BE2C (cell line): ENCODE results near the gene REXO1.

Source experiments
- DNase-seq: peaks from one replicate; pipeline ENCODE4 v3.0.0-alpha.2; 2020
- H3K27me3 ChIP-seq: fragments of 250-450 bp; sonication (Bioruptor Pico); 2 replicates; pipeline ENCODE4 v1.5.1; 2020; ENCODE audit warnings: mild to moderate bottlenecking
- H3K36me3 ChIP-seq: fragments of 250-450 bp; sonication (Bioruptor Pico); 2 replicates; pipeline ENCODE4 v1.5.1; 2020; ENCODE audit warnings: mild to moderate bottlenecking
- H3K4me1 ChIP-seq: fragments of 250-450 bp; sonication (Bioruptor Pico); 2 replicates; pipeline ENCODE4 v1.5.1; 2020
- H3K4me3 ChIP-seq: 2 replicates; pipeline ENCODE4 v1.5.1; 2011; ENCODE audit warnings: low read depth, low read length
- H3K9me3 ChIP-seq: fragments of 250-450 bp; sonication (Bioruptor Pico); 2 replicates; pipeline ENCODE4 v1.5.1; 2020
- CTCF ChIP-seq: IDR thresholded peaks from 2 replicates; pipeline ENCODE4 v1.5.1; 2012; ENCODE audit warnings: mild to moderate bottlenecking, low read depth, low read length

The REXO1 gene

DNA sequence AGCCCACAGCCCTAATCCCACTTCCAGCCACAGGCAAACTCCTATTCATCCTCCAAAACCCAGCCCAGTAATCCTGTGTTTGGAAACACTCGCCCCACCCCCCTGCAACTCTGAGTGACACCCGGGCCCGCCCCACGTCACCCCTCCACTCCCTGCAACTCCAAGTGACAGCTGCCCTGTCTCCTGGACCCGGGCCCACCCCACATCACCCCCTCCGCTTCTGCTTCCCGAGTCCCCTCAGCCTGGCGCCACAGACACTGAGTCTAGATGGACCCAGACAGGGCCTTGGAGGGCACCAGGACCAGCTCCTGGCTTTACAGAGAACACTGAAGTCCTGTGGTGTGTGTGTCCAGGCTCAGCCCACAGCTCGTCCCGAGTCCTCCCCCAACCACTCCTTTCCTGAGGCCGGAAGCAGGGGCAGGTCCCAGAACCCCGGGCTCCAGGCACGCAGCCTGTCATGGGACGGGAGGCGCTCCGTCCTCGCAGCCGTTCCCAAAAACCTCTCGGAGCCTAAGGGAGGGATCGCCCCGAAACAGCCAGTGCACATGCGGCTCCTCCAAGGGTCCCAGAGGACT is 7.7 kb downstream of the REXO1 start:
- Histone ChIP-seq H3K36me3 (peaks cover 18% of the 10 kb centered on the region; the same call in 1 of the 2 replicates), H3K27me3 (no peaks in the 10 kb centered on the region), H3K4me3 (no peak overlapping the region)

DNA sequence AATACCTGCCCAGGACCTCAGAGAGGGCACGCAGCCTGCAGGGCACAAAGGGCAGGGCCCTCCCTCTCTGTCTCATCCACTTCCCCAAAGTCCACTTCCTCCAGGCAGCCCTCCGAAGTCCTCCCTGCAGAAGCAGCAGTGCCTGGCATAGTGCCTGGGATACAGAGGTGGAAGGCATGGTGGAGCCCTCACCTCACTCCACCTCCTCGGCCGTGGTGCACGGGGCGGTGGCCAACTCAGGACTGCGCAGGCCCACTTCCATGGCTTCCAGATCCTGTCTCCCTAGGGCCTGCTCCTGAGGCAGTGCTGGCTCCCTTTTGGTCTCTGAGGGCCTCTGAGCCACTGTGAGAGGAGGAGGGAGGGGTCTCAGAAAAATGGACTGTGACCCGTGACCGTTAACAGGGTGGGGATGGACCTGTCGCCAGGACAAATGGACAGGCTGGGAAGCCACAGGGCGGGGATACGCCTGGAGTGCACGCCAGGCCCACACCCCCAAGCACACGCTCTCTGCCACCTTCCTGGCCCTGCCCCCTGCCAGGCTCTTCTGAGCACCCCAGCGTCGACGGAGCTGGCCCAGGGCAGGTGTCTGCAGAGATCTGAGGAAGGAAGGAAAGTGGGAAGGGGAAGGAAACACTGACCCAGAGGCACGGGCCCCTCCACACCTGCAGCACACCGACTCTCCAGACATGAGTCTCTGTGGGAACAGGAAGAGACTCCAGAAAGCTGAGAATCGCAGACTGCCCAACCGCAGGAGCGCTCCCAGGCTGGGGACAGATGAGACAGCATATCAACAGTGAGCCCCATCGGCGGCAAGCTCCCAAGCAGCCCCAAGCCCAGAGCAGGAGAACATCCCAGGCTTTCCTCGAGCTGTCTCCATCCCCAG is 8.4 kb downstream of the REXO1 start:
- no peaks in the 10 kb centered on the region for H3K27me3 ChIP-seq
- TF ChIP-seq CTCF, result no peak
- H3K4me1 ChIP-seq, result peaks cover 9% of the 10 kb centered on the region
- H3K9me3 ChIP-seq, result no peaks in the 10 kb centered on the region
- no peak for DNase-seq
- no peak overlapping the region for H3K4me3 ChIP-seq
- H3K36me3 ChIP-seq, result peaks cover 12% of the 10 kb centered on the region; the same call in 1 of the 2 replicates

More for the DNA sequence above, 7.7 kb downstream of the REXO1 start:
- Histone ChIP-seq H3K9me3 (no peaks in the 10 kb centered on the region), H3K4me1 (peaks cover 9% of the 10 kb centered on the region)
- TF ChIP-seq CTCF, result no peak
- no peak for DNase-seq

DNA sequence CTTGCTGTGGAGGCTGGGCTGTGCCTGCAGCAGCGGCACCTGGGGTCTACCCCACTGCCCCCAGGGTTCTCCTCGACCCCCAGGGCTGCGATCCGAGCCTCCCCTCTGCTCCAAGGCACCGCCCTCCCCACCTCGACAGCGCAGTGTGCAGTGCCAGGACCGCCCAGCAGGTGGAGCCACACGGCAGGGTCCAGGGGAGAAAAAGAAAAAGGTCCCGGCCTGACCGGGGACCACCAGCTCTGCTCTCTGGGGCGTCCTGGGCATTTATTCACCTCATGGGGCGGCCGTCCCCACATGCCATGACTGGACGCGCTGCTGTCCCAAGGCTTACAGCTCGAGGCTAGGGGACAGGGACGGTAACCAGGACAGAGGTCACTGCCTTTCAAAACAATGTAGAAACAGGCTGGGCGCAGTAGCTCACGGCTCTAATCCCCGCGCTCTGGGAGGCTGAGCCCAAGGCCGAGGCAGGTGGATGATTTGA is 10.6 kb downstream of the REXO1 start:
- Histone ChIP-seq H3K4me3 (no peak overlapping the region), H3K9me3 (no peaks in the 10 kb centered on the region), H3K4me1 (peaks cover 9% of the 10 kb centered on the region), H3K27me3 (no peaks in the 10 kb centered on the region), H3K36me3 (peaks cover 3% of the 10 kb centered on the region; the same call in 1 of the 2 replicates)
- TF ChIP-seq CTCF, result peak; percentile 88
- peak; percentile 77 for DNase-seq

DNA sequence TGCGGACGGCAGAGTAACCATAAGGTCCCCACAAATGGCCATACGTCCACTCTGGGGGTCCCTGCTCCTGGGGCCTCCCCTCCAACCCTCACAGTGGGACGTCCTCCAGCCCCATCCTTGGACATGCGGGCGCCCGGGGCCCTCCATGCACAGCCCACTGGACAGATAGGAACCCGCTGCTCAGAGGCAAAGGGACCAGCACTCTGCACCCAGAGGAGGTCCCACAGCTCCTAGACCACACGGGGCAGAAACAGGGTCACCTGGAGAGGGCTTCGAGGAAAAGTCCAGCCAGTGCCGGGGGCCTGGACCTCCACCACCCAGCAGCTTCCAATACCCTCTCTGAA is 11.1 kb downstream of the REXO1 start:
- Histone ChIP-seq H3K36me3 (peaks cover 3% of the 10 kb centered on the region; the same call in 1 of the 2 replicates), H3K27me3 (no peaks in the 10 kb centered on the region), H3K9me3 (no peaks in the 10 kb centered on the region), H3K4me3 (no peak overlapping the region), H3K4me1 (peaks cover 9% of the 10 kb centered on the region)
- no peak for DNase-seq
- no peak for TF ChIP-seq CTCF

DNA sequence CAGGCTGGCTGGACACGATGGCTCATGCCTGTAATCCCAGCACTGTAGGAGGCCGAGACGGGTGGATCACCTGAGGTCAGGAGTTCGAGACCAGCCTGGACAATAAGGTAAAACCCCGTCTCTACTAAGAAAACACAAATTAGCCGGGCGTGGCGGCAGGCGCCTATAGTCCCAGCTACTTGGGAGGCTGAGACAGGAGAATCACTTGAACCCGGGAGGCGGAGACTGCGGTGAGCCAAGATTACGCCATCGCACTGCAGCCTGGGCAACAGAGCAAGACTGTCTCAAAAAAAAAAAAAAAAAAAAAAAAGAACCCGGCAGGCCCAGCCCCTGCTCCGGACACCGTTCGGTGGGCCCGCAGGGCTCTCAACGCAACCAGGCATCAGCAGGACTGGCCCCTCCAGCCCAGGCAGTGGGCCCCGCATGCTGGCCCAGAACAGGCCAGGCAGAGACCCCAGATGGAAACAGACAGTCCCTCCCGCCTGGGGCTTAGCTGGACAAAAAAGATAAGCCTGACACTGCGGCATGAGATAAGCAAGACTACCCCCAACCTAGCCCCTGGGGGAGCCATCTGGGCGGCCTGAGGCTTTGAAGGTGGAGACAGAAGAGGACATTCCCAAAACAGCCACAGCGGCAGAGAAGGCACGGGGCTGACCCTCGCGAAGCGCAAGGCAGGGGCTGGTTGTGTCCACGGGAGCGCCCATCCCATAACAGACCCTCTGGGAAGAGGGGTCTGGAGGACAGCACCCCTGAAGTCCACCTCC is 11.6 kb downstream of the REXO1 start:
- H3K27me3 ChIP-seq, result no peaks in the 10 kb centered on the region
- peaks cover 3% of the 10 kb centered on the region; the same call in 1 of the 2 replicates for H3K36me3 ChIP-seq
- H3K4me3 ChIP-seq, result no peak overlapping the region
- H3K4me1 ChIP-seq, result peaks cover 9% of the 10 kb centered on the region
- no peaks in the 10 kb centered on the region for H3K9me3 ChIP-seq
- peak; percentile 57 for DNase-seq
- TF ChIP-seq CTCF, result no peak
